Mesenchymal stem cell (in vitro differentiated cells and primary cell): ENCODE results near the gene NEGR1.

ENCODE experiments used
- DNase-seq: peaks from one replicate; pipeline ENCODE4 v3.0.0-alpha.2; 2013
- H2AFZ ChIP-seq: one replicate; pipeline ENCODE4 v1.6.1; 2013; ENCODE audit warnings: low read depth, mild to moderate bottlenecking, control low read depth, inconsistent platforms, low read length, moderate library complexity
- H2AK5ac ChIP-seq: 2 replicates; pipeline ENCODE4 v1.6.1; 2013; ENCODE audit warnings: low read length, moderate library complexity, mild to moderate bottlenecking, inconsistent platforms; ENCODE audit not compliant: severe bottlenecking
- H2BK120ac ChIP-seq: one replicate; pipeline ENCODE4 v1.6.1; 2013; ENCODE audit warnings: low read depth, mild to moderate bottlenecking, inconsistent platforms, low read length, moderate library complexity
- H2BK12ac ChIP-seq, 2 experiments: one replicate each; pipeline ENCODE4 v1.6.1; 2013; ENCODE audit warnings: inconsistent platforms in 2 of 2, low read length in 2 of 2, mild to moderate bottlenecking in 2 of 2, moderate library complexity in 2 of 2, control low read depth in 1 of 2
- H2BK15ac ChIP-seq: one replicate; pipeline ENCODE4 v1.6.1; 2013; ENCODE audit warnings: mild to moderate bottlenecking, low read depth, inconsistent platforms; ENCODE audit not compliant: poor library complexity, severe bottlenecking
- H2BK5ac ChIP-seq: 2 replicates; pipeline ENCODE4 v1.6.1; 2013; ENCODE audit warnings: low read depth, mild to moderate bottlenecking, low read length, control low read depth, inconsistent platforms; ENCODE audit not compliant: poor library complexity, severe bottlenecking
- H3K14ac ChIP-seq, 2 experiments: one replicate each; pipeline ENCODE4 v1.6.1; 2013; ENCODE audit warnings: inconsistent platforms in 2 of 2, low read length in 2 of 2, control low read depth in 1 of 2, mild to moderate bottlenecking in 1 of 2, moderate library complexity in 1 of 2
- H3K18ac ChIP-seq, 2 experiments: one replicate each; pipeline ENCODE4 v1.6.1; 2013; ENCODE audit warnings: inconsistent platforms in 2 of 2, low read length in 2 of 2, control low read depth in 1 of 2, low read depth in 1 of 2, mild to moderate bottlenecking in 1 of 2
- H3K23ac ChIP-seq, 2 experiments: one replicate each; pipeline ENCODE4 v1.6.1; 2013; ENCODE audit warnings: inconsistent platforms in 2 of 2, low read length in 2 of 2, mild to moderate bottlenecking in 2 of 2, moderate library complexity in 2 of 2, control low read depth in 1 of 2
- H3K27ac ChIP-seq: 2 replicates; pipeline ENCODE4 v1.5.1; 2013; ENCODE audit warnings: mild to moderate bottlenecking, moderate library complexity, low read length, control low read depth, inconsistent platforms; ENCODE audit not compliant: poor library complexity, severe bottlenecking
- H3K27me3 ChIP-seq, 2 experiments: 2 replicates each; pipeline versions ENCODE4 v1.6.1 to v1.7.0; 2013; ENCODE audit warnings: low read length in 2 of 2, mild to moderate bottlenecking in 2 of 2, moderate library complexity in 2 of 2, control low read depth in 1 of 2, inconsistent platforms in 1 of 2; ENCODE audit not compliant: control insufficient read depth in 1 of 2, insufficient read depth in 1 of 2
- H3K36me3 ChIP-seq, 2 experiments: 2 replicates each; pipeline versions ENCODE4 v1.6.1 to v1.7.0; 2013; ENCODE audit warnings: low read length in 2 of 2, control low read depth in 1 of 2, inconsistent platforms in 1 of 2, low read depth in 1 of 2, mild to moderate bottlenecking in 1 of 2; ENCODE audit not compliant: insufficient read depth in 2 of 2, control insufficient read depth in 1 of 2
- H3K4ac ChIP-seq, 2 experiments: one replicate each; pipeline ENCODE4 v1.6.1; 2013; ENCODE audit warnings: inconsistent platforms in 2 of 2, low read length in 2 of 2, mild to moderate bottlenecking in 2 of 2, moderate library complexity in 2 of 2, control low read depth in 1 of 2, low read depth in 1 of 2
- H3K4me1 ChIP-seq: 2 replicates; pipeline ENCODE4 v1.6.1; 2013; ENCODE audit warnings: low read depth, low read length, control low read depth; ENCODE audit not compliant: control insufficient read depth, insufficient read depth
- H3K4me2 ChIP-seq: 2 replicates; pipeline ENCODE4 v1.6.1; 2013; ENCODE audit warnings: low read length, mild to moderate bottlenecking, inconsistent platforms; ENCODE audit not compliant: poor library complexity, severe bottlenecking
- H3K4me3 ChIP-seq, 2 experiments: 2 replicates each; pipeline versions ENCODE4 v1.5.1 to v1.7.0; 2013; ENCODE audit warnings: low read length in 2 of 2, mild to moderate bottlenecking in 2 of 2, control low read depth in 1 of 2, low read depth in 1 of 2; ENCODE audit not compliant: insufficient read depth in 1 of 2
- H3K79me1 ChIP-seq: replicated peaks from 2 replicates; pipeline ENCODE4 v1.6.1; 2013; ENCODE audit warnings: mild to moderate bottlenecking, control low read depth, low read length, inconsistent platforms; ENCODE audit not compliant: poor library complexity, severe bottlenecking
- H3K9ac ChIP-seq: 2 replicates; pipeline ENCODE4 v1.7.0; 2013; ENCODE audit warnings: mild to moderate bottlenecking, low read length, moderate library complexity
- H3K9me3 ChIP-seq: 2 replicates; pipeline ENCODE4 v1.7.0; 2013; ENCODE audit warnings: mild to moderate bottlenecking, low read length; ENCODE audit not compliant: control insufficient read depth
- H4K8ac ChIP-seq: one replicate; pipeline ENCODE4 v1.6.1; 2013; ENCODE audit warnings: inconsistent platforms, mild to moderate bottlenecking, low read length, moderate library complexity
- H4K91ac ChIP-seq: one replicate; pipeline ENCODE4 v1.6.1; 2013; ENCODE audit warnings: mild to moderate bottlenecking, low read length, inconsistent platforms
- WGBS: methylation state at CpG from one replicate; pipeline ENCODE4 v1.1.7; 2013; ENCODE audit warnings: mixed read lengths; 5-methylcytosine and 5-hydroxymethylcytosine counted together

Gene NEGR1

DNA sequence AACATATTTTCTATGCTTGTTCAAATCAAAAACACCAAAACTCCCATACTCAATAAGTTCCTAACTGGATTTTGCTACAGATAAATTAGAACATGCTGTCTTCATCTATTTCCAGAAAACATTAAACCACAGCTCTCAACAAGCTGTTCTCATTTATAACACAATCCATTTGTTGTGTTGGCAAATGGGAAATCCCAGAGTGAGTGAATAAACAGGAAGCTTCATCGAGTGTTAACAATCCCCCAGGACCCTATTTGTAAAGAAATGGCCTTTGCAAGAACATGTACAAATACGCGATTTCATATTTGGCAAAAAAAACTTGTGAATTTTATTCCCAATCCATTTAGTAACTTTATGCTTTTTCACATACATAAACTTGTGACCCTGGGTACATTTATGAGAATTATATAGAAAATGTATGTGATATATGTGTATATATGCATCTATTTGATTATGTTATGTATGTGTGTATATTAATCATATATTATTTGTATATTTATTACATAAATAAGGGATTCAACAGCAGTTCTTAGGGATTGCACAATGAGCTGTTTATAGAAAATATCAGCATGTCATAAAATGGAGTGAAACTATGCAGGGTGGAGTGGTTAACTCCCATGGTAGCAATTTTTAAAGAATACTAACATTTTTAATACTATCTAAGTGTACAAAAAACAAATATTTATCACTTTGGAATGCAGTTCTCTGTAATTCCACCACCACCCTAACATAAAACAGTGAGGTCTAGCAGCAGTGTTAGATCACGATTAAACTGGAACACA lies 160.0 kb downstream of the NEGR1 start:
- Histone ChIP-seq H3K27me3 (no peaks in the 10 kb centered on the region), H4K8ac (no peak overlapping the region), H2AK5ac (no peak overlapping the region), H2BK120ac (no peak overlapping the region), H3K36me3 (no peaks in the 10 kb centered on the region), H2BK12ac (no peak overlapping the region), H3K79me1 (peaks cover 7% of the 10 kb centered on the region), H3K4me3 (peak overlapping the region in 1 of 2 experiments; percentile 48), H3K14ac (no peak overlapping the region), H3K4me2 (no peak overlapping the region), H2BK5ac (no peak overlapping the region), H3K23ac (no peak overlapping the region), H3K4ac (no peak overlapping the region), H3K9ac (peak overlapping the region; percentile 62), H3K18ac (no peak overlapping the region), H3K4me1 (no peaks in the 10 kb centered on the region), H3K9me3 (no peaks in the 10 kb centered on the region), H4K91ac (no peak overlapping the region), H3K27ac (no peak overlapping the region), H2AFZ (no peak overlapping the region), H2BK15ac (no peak overlapping the region)
- peak; percentile 56 for DNase-seq
- WGBS, result 57% methylated on average over 3 of the region's 4 CpGs

DNA sequence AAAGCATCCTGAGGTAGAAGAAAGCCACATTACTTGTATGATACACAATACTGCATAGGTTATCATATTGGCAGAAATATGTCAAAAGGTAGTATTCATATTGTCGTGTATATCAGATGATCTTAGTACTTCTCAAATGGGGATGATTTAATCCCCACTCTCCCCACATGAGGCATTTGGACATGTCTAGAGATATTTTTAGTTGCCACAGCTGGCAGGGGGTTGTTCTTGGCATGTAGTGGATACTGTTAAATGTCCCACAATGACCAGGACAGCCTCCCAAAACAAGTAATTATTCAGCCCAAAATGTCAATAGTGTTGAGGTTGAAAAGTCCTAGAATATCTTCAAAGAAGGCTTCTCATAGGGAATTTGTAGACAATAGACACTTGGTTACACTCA lies 162.8 kb downstream of the NEGR1 start:
- no peak overlapping the region for H4K91ac ChIP-seq
- no CpG with 5 or more reads among the region's 1 CpG for WGBS
- H2AK5ac ChIP-seq, result no peak overlapping the region
- no peak overlapping the region for H3K4me3 ChIP-seq
- H2BK15ac ChIP-seq, result no peak overlapping the region
- H4K8ac ChIP-seq, result no peak overlapping the region
- no peak overlapping the region for H3K4me2 ChIP-seq
- H2BK5ac ChIP-seq, result no peak overlapping the region
- no peaks in the 10 kb centered on the region for H3K27me3 ChIP-seq
- no peak for DNase-seq
- H2BK120ac ChIP-seq, result no peak overlapping the region
- H3K14ac ChIP-seq, result no peak overlapping the region
- H3K9ac ChIP-seq, result no peak overlapping the region
- H2AFZ ChIP-seq, result no peak overlapping the region
- no peak overlapping the region for H2BK12ac ChIP-seq
- H3K9me3 ChIP-seq, result no peaks in the 10 kb centered on the region
- no peaks in the 10 kb centered on the region for H3K36me3 ChIP-seq
- H3K23ac ChIP-seq, result no peak overlapping the region
- no peak overlapping the region for H3K27ac ChIP-seq
- no peak overlapping the region for H3K4ac ChIP-seq
- H3K4me1 ChIP-seq, result no peaks in the 10 kb centered on the region
- H3K79me1 ChIP-seq, result peaks cover 4% of the 10 kb centered on the region
- H3K18ac ChIP-seq, result no peak overlapping the region

DNA sequence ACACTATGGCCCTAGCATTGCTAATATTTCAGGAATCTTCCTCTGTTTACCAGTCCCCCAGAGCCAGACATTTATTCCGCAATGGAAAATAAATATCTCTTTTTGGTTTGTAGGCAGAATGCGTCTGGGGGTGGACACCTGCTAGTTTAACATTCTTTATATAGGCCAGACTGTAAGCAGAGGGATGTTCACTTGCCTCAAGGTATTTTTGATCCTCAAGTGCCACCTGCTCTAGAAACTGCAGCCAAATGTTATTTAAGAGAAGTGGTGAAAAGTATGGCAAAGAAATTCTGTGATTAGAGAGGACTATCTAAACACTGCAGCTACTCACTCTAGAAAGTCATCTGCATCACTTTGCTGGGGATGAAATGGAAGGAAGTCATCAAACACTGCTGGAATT lies 164.7 kb downstream of the NEGR1 start:
- H2BK120ac ChIP-seq, result no peak overlapping the region
- H2AFZ ChIP-seq, result no peak overlapping the region
- no peak overlapping the region for H4K8ac ChIP-seq
- 50% methylated on average over 1 of the region's 2 CpGs for WGBS
- no peak overlapping the region for H3K14ac ChIP-seq
- H2BK5ac ChIP-seq, result no peak overlapping the region
- H3K27ac ChIP-seq, result no peak overlapping the region
- H3K4ac ChIP-seq, result no peak overlapping the region
- no peak overlapping the region for H3K9ac ChIP-seq
- H3K27me3 ChIP-seq, result no peaks in the 10 kb centered on the region
- no peak for DNase-seq
- no peaks in the 10 kb centered on the region for H3K9me3 ChIP-seq
- H3K79me1 ChIP-seq, result peaks cover 8% of the 10 kb centered on the region
- no peaks in the 10 kb centered on the region for H3K36me3 ChIP-seq
- no peak overlapping the region for H4K91ac ChIP-seq
- no peak overlapping the region for H2BK12ac ChIP-seq
- no peak overlapping the region for H2BK15ac ChIP-seq
- H3K4me2 ChIP-seq, result no peak overlapping the region
- no peak overlapping the region for H3K23ac ChIP-seq
- H3K4me1 ChIP-seq, result no peaks in the 10 kb centered on the region
- H3K4me3 ChIP-seq, result no peak overlapping the region
- no peak overlapping the region for H3K18ac ChIP-seq
- H2AK5ac ChIP-seq, result no peak overlapping the region

DNA sequence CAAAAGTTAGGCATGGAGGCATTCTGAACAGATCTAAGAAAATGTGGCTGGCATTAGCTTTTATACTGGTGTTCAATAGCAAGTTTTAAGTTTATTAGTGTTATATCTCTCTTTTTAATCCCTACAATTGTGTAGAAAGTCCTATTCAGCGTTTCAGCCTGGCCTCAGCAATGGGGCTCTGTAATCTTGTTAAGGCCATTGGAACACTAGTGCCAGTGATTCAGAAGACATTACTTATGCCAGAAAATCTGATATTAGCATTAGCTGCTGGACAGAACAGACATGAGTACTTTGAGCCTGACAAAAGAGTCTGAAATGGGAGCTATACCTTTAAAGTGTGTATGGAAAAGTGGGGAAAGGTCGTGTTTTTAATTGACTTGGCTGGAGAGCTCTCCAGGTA lies 167.0 kb downstream of the NEGR1 start:
- no peak overlapping the region for H2BK5ac ChIP-seq
- no peak overlapping the region for H3K4me2 ChIP-seq
- H3K27ac ChIP-seq, result no peak overlapping the region
- no peaks in the 10 kb centered on the region for H3K36me3 ChIP-seq
- no peaks in the 10 kb centered on the region for H3K9me3 ChIP-seq
- H3K23ac ChIP-seq, result no peak overlapping the region
- no peak overlapping the region for H3K14ac ChIP-seq
- no peak overlapping the region for H2AK5ac ChIP-seq
- no peak overlapping the region for H2BK15ac ChIP-seq
- H3K4ac ChIP-seq, result no peak overlapping the region
- no peak for DNase-seq
- H4K8ac ChIP-seq, result no peak overlapping the region
- H2AFZ ChIP-seq, result no peak overlapping the region
- H2BK12ac ChIP-seq, result no peak overlapping the region
- H3K18ac ChIP-seq, result no peak overlapping the region
- H3K4me3 ChIP-seq, result no peak overlapping the region
- no peak overlapping the region for H4K91ac ChIP-seq
- no peak overlapping the region for H2BK120ac ChIP-seq
- no peaks in the 10 kb centered on the region for H3K27me3 ChIP-seq
- no peak overlapping the region for H3K9ac ChIP-seq
- H3K79me1 ChIP-seq, result peaks cover 9% of the 10 kb centered on the region
- WGBS, result 94% methylated on average over 2 of the region's 2 CpGs
- no peaks in the 10 kb centered on the region for H3K4me1 ChIP-seq
